ENCODE data around the gene LRP1B.

LRP1B gene

GRCh38 chr2:141380008-141380979 lies 750.5 kb downstream of the LRP1B start:
- H3K79me2 ChIP-seq (ENCODE audit: insufficient read depth, low read length): no peaks in the 10 kb centered on the region
- H3F3A ChIP-seq (ENCODE audit: low read depth): no peaks in the 10 kb centered on the region
- H3K36me3 ChIP-seq (ENCODE audit: insufficient read depth, low read length): no peaks in the 10 kb centered on the region
- no peak overlapping the region for H3K4me2 ChIP-seq (ENCODE audit: low read depth, low read length, poor library complexity, severe bottlenecking)
- no peaks in the 10 kb centered on the region for H3K9me2 ChIP-seq (replicated peaks; ENCODE audit: low read depth, low read length)
- no peak overlapping the region for H2AFZ ChIP-seq (ENCODE audit: low read length)
- TF ChIP-seq CTCF (conservative IDR thresholded peaks at IDR 0.05; ENCODE audit: low read length) (no peak), EZH2phosphoT487 (IDR thresholded peaks at IDR 0.05; ENCODE audit: borderline replicate concordance) (no peak)
- no peaks in the 10 kb centered on the region for H3K4me1 ChIP-seq (ENCODE audit: insufficient read depth, low read length, poor library complexity, severe bottlenecking)
- no peaks in the 10 kb centered on the region for H3K27me3 ChIP-seq (ENCODE audit: insufficient read depth, low read length, poor library complexity, severe bottlenecking)
- H3K4me3 ChIP-seq (ENCODE audit: low read length, poor library complexity, severe bottlenecking): no peak overlapping the region
- 0 out of 2 replicates have a peak, but pooled peaks cover 4% of the 10 kb centered on the region for H3K9me3 ChIP-seq (ENCODE audit: insufficient read depth, low read depth, low read length)
- no peak overlapping the region for H3K9ac ChIP-seq (ENCODE audit: low read depth, low read length, poor library complexity, severe bottlenecking)
- no peaks in the 10 kb centered on the region for H4K20me1 ChIP-seq (ENCODE audit: insufficient read depth, low read length, poor library complexity, severe bottlenecking)

GRCh38 chr2:141364821-141365220 lies 766.0 kb downstream of the LRP1B start:
- no peak overlapping the region for H3K4me3 ChIP-seq (ENCODE audit: low read length, poor library complexity, severe bottlenecking)
- no peaks in the 10 kb centered on the region for H4K20me1 ChIP-seq (ENCODE audit: insufficient read depth, low read length, poor library complexity, severe bottlenecking)
- H2AFZ ChIP-seq (ENCODE audit: low read length): no peak overlapping the region
- H3K9me3 ChIP-seq (ENCODE audit: insufficient read depth, low read depth, low read length): no peaks in the 10 kb centered on the region
- no peaks in the 10 kb centered on the region for H3F3A ChIP-seq (ENCODE audit: low read depth)
- TF ChIP-seq CTCF (conservative IDR thresholded peaks at IDR 0.05; ENCODE audit: low read length) (no peak), EZH2phosphoT487 (IDR thresholded peaks at IDR 0.05; ENCODE audit: borderline replicate concordance) (no peak)
- H3K9ac ChIP-seq (ENCODE audit: low read depth, low read length, poor library complexity, severe bottlenecking): no peak overlapping the region
- H3K9me2 ChIP-seq (replicated peaks; ENCODE audit: low read depth, low read length): no peaks in the 10 kb centered on the region
- H3K4me2 ChIP-seq (ENCODE audit: low read depth, low read length, poor library complexity, severe bottlenecking): no peak overlapping the region
- H3K27me3 ChIP-seq (ENCODE audit: insufficient read depth, low read length, poor library complexity, severe bottlenecking): no peaks in the 10 kb centered on the region
- H3K36me3 ChIP-seq (ENCODE audit: insufficient read depth, low read length): no peaks in the 10 kb centered on the region
- no peaks in the 10 kb centered on the region for H3K79me2 ChIP-seq (ENCODE audit: insufficient read depth, low read length)
- H3K4me1 ChIP-seq (ENCODE audit: insufficient read depth, low read length, poor library complexity, severe bottlenecking): no peaks in the 10 kb centered on the region

- no peak overlapping the region for H3K9ac ChIP-seq (ENCODE audit: low read depth, low read length, poor library complexity, severe bottlenecking)
- no peaks in the 10 kb centered on the region for H3F3A ChIP-seq (ENCODE audit: low read depth)
- no peaks in the 10 kb centered on the region for H3K27me3 ChIP-seq (ENCODE audit: insufficient read depth, low read length, poor library complexity, severe bottlenecking)
- no peaks in the 10 kb centered on the region for H3K4me1 ChIP-seq (ENCODE audit: insufficient read depth, low read length, poor library complexity, severe bottlenecking)
- H2AFZ ChIP-seq (ENCODE audit: low read length): no peak overlapping the region
- H3K4me2 ChIP-seq (ENCODE audit: low read depth, low read length, poor library complexity, severe bottlenecking): no peak overlapping the region
- no peaks in the 10 kb centered on the region for H3K36me3 ChIP-seq (ENCODE audit: insufficient read depth, low read length)
- H3K9me2 ChIP-seq (replicated peaks; ENCODE audit: low read depth, low read length): no peaks in the 10 kb centered on the region
- H4K20me1 ChIP-seq (ENCODE audit: insufficient read depth, low read length, poor library complexity, severe bottlenecking): no peaks in the 10 kb centered on the region
- TF ChIP-seq CTCF (conservative IDR thresholded peaks at IDR 0.05; ENCODE audit: low read length): no peak
- no peaks in the 10 kb centered on the region for H3K79me2 ChIP-seq (ENCODE audit: insufficient read depth, low read length)
- H3K4me3 ChIP-seq (ENCODE audit: low read length, poor library complexity, severe bottlenecking): no peak overlapping the region
- H3K9me3 ChIP-seq (ENCODE audit: insufficient read depth, low read depth, low read length): no peaks in the 10 kb centered on the region
Observed at GRCh38 chr2:141362311-141362710, 768.5 kb downstream of the LRP1B start.
